Nephron (organoid): ENCODE results near the gene FERMT2.

Source experiments
- H3K27ac Mint-ChIP-seq, 3 experiments: 2 replicates each; pipeline ENCODE4 v1.8.0; 2020; ENCODE audit warnings: mixed read lengths in 3 of 3, mild to moderate bottlenecking in 2 of 3, moderate library complexity in 1 of 3
- H3K27me3 Mint-ChIP-seq: 2 replicates; pipeline ENCODE4 v1.8.0; 2021; ENCODE audit warnings: low read depth, mild to moderate bottlenecking, moderate library complexity, mixed read lengths
- H3K36me3 Mint-ChIP-seq: 2 replicates; pipeline ENCODE4 v1.8.0; 2020; ENCODE audit warnings: low read depth, mixed read lengths
- H3K4me1 Mint-ChIP-seq: 2 replicates; pipeline ENCODE4 v1.8.0; 2020; ENCODE audit warnings: mixed read lengths
- H3K4me3 Mint-ChIP-seq, 3 experiments: 2 replicates each; pipeline ENCODE4 v1.8.0; 2020; ENCODE audit warnings: mild to moderate bottlenecking in 3 of 3, mixed read lengths in 3 of 3, moderate library complexity in 2 of 3
- H3K9me3 Mint-ChIP-seq: 2 replicates; pipeline ENCODE4 v1.8.0; 2020; ENCODE audit warnings: mixed read lengths
- CTCF ChIP-seq, 3 experiments: fragments of 200-600 bp; sonication (generic); IDR thresholded peaks; one replicate each; pipeline ENCODE4 v1.5.0; 2021; ENCODE audit warnings: antibody characterized with exemption in 3 of 3; ENCODE audit not compliant: unreplicated experiment in 3 of 3

The FERMT2 gene

GRCh38 chr14:52883658-52884057 lies 67.2 kb downstream of the FERMT2 start:
- Mint-ChIP-seq H3K4me3 (no peak overlapping the region), H3K4me1 (no peaks in the 10 kb centered on the region), H3K27ac (peak overlapping the region in 2 of 3 experiments; percentile 16 to 42), H3K36me3 (peaks cover 52% of the 10 kb centered on the region), H3K27me3 (no peaks in the 10 kb centered on the region), H3K9me3 (no peaks in the 10 kb centered on the region)
- TF ChIP-seq CTCF (IDR thresholded peaks at IDR 0.05; ENCODE audit: unreplicated experiment in 3 of 3), result no peak

DNA sequence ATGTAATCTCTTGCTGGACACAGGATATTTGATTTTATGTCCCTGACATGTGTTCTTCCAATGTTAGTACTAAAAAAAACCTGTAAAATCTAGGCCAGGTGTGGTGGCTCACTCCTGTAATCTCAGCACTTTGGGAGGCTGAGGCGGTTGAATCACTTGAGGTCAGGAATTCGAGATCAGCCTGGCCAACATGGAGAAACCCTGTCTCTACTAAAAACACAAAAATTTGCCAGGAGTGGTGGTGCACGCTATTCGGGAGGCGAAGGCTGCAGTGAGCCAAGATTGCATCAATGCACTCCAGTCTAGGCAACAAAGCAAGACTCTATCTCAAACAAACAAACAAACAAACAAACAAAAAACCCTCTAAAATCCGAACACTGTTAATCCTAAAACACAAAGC lies 68.0 kb downstream of the FERMT2 start:
- H3K4me3 Mint-ChIP-seq, result no peak overlapping the region
- H3K27me3 Mint-ChIP-seq, result no peaks in the 10 kb centered on the region
- no peak overlapping the region for H3K27ac Mint-ChIP-seq
- peaks cover 60% of the 10 kb centered on the region for H3K36me3 Mint-ChIP-seq
- H3K9me3 Mint-ChIP-seq, result no peaks in the 10 kb centered on the region
- TF ChIP-seq CTCF (IDR thresholded peaks at IDR 0.05; ENCODE audit: unreplicated experiment in 3 of 3), result no peak
- no peaks in the 10 kb centered on the region for H3K4me1 Mint-ChIP-seq

GRCh38 chr14:52879958-52880357 lies 70.9 kb downstream of the FERMT2 start:
- Mint-ChIP-seq H3K36me3 (peaks cover 80% of the 10 kb centered on the region), H3K27ac (no peak overlapping the region), H3K9me3 (no peaks in the 10 kb centered on the region), H3K27me3 (no peaks in the 10 kb centered on the region), H3K4me1 (no peaks in the 10 kb centered on the region), H3K4me3 (no peak overlapping the region)
- no peak for TF ChIP-seq CTCF (IDR thresholded peaks at IDR 0.05; ENCODE audit: unreplicated experiment in 3 of 3)

DNA sequence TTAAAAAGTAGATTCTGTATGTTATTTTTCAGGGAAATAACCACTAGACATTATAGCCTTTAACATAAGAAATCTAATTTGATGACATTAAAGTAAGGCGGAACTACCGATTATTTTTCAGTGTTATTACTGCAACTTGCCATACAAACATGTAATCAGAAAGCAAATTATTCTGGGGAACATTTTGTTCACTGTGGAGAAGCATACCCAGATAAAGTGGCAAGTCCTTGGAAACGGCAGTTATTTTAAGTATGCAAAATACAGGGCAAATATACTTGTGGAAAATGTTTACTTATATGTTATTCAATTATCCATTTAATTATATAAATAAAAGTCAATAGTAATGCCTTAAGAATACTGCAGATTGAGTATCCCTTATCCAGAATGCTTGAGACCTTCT lies 71.9 kb downstream of the FERMT2 start:
- peaks cover 87% of the 10 kb centered on the region for H3K36me3 Mint-ChIP-seq
- H3K27ac Mint-ChIP-seq, result no peak overlapping the region
- H3K4me1 Mint-ChIP-seq, result no peaks in the 10 kb centered on the region
- H3K9me3 Mint-ChIP-seq, result no peaks in the 10 kb centered on the region
- no peak for TF ChIP-seq CTCF (IDR thresholded peaks at IDR 0.05; ENCODE audit: unreplicated experiment in 3 of 3)
- H3K4me3 Mint-ChIP-seq, result no peak overlapping the region
- H3K27me3 Mint-ChIP-seq, result no peaks in the 10 kb centered on the region

DNA sequence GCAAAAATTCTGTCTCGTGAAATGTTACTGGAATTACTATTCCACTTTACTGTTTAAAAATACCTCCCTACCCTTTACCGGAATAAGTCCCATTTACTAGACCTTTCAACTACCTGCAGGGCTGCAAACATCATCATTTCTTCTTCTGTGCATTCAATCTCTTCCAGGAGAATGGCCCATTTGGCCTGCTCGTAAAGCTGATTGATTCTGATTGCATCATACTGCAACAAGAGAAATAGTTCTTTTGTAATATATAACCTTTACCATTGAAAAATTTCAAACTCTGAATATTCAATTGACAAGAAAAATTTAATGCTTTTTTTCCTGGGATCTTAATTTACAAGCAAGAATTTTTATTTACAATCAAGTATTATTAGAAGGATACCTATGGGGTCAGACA lies 72.4 kb downstream of the FERMT2 start:
- no peaks in the 10 kb centered on the region for H3K9me3 Mint-ChIP-seq
- H3K27me3 Mint-ChIP-seq, result no peaks in the 10 kb centered on the region
- H3K4me1 Mint-ChIP-seq, result no peaks in the 10 kb centered on the region
- no peak for TF ChIP-seq CTCF (IDR thresholded peaks at IDR 0.05; ENCODE audit: unreplicated experiment in 3 of 3)
- H3K4me3 Mint-ChIP-seq, result no peak overlapping the region
- H3K27ac Mint-ChIP-seq, result no peak overlapping the region
- H3K36me3 Mint-ChIP-seq, result peaks cover 87% of the 10 kb centered on the region

DNA sequence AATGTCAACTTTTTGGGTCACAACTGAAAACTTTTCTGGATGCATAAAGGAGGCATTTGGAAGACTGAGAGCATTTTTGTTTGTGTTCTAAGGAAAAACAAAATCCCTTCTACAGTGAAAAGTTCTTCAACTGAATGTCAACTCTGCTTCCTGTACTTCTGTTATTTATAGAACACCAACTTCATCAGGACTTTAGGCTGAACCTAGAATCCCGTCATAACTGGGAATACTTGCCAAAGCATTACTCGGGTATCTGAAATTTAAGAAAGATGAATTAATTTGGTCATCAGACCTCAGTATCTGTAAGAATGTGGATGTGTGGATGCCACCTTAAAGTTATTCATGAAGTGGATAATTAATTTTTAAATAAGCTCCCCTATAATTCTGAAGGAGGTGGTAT lies 73.2 kb downstream of the FERMT2 start:
- Mint-ChIP-seq H3K36me3 (peaks cover 87% of the 10 kb centered on the region), H3K4me3 (no peak overlapping the region), H3K27me3 (no peaks in the 10 kb centered on the region), H3K9me3 (no peaks in the 10 kb centered on the region), H3K4me1 (no peaks in the 10 kb centered on the region), H3K27ac (no peak overlapping the region)
- no peak for TF ChIP-seq CTCF (IDR thresholded peaks at IDR 0.05; ENCODE audit: unreplicated experiment in 3 of 3)
